KBM-7 (cell line): ENCODE data around the gene TCEANC2.
"Not testable (repeated sequence)": the region's sequence is repeated elsewhere in the genome, so short reads cannot be mapped to it uniquely, and the experiment has no call there.

Experiments
- DNase-seq: peaks from one replicate; pipeline ENCODE4 v3.0.0-alpha.2; 2015
- in situ Hi-C: fragments of 300-500 bp; cut with MboI; formaldehyde crosslinking; loops from 2 replicates; pipeline ENCODE4 v1.14.3; 2020; ENCODE audit warnings: low sequenced_read_pairs, low pct_unique_long_range_greater_than_20kb, mixed read lengths

Gene TCEANC2

DNA sequence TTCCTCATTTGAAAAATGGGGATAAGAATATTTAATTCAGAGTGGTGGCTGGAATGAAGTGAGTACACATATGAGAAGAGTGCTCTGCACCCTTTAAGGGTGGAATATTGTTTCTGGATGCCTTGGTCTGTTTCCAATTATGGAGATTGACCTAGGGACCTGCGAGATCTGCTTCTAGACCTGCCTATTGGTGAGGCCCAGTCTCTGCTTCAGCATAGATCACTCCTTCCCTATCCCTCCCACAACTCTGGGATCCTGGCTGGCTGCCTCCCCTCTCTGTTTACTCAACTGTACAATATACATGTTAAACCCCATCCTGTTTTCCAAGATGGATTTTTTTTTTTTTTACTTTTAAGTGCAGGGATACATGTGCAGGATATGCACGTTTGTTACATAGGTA is 29.1 kb upstream of the TCEANC2 start:
- in situ Hi-C loops: no loop called here
- DNase-seq: no peak

DNA sequence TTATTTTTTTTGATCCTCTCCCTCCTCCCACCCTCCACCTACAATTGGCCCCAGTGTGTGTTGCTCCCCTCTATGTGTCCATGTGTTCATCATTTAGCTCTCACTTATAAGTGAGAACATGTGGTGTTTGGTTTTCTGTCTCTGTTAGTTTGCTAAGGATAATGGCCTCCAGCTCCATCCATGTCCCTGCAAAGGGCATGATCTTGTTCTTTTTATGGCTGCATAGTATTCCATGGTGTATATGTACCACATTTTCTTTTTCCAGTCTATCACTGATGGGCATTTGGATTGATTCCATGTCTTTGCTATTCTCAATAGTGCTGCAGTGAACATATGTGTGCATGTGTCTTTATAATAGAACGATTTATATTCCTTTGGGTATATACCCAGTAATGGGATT is 28.6 kb upstream of the TCEANC2 start:
- in situ Hi-C loops, DNase-seq: not testable (repeated sequence)

DNA sequence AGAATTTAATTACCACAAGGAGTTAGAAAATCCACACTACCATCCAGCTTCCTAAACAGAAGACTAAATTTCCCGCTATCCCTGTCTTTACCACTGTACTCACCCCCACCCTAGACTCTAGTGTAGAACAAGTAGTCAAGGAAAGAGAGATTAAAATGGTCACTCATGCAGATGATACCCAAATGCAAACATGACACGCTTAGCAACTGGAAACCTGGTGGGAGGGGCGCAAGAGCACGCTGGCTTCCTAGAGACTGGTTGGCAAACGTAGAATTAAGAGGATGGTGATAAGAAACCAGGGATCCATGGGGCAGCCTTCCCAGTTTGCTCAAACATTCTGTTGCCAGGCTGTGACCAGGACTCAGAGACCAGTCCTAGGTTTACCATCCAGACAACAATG is 25.6 kb upstream of the TCEANC2 start:
- in situ Hi-C loops: no loop called here
- no peak for DNase-seq

DNA sequence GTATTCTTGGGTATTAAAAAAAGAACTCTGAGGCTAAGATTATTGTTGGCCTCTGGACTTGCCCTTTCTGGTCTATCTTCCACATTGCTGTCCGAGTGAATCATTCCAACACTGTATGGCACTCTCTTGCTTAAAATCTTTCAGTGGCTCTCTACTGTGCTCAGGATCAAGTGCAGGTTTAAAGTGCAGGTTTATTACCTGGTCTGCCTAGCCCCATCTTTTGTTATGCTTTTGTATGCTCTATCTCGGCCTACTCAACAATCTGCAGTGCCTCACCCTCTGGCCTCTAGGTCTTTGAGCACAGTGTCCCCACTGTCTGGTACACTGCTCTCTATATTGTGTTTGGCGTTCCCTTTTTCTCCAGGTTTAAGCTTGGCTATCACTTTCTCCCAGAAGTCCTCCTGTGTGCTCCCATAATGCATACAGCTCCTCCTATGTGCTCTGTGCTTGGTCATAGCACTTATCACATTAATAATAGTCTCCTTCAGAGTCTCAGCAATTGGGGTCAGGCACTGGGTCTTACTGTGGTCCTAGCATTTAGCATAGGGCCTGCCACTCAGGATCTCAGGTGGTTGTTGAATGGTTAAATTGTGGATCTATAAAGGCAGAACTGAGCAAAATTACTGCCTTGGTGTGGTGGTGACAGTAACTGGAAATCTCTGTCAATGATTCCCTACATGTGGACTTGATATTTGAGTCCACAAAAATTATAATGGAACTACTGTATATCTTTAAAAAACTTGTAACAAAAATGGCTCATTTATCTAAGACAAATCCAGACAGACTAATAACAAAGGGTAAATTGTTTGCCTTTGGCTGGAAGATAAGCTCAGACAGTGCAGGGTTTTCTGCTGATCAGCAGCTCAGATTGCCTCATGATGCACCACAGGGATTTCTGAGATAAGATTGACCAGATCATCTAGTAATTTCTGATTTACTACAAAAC is 24.8 kb upstream of the TCEANC2 start:
- in situ Hi-C loops: no loop called here
- DNase-seq: no peak

DNA sequence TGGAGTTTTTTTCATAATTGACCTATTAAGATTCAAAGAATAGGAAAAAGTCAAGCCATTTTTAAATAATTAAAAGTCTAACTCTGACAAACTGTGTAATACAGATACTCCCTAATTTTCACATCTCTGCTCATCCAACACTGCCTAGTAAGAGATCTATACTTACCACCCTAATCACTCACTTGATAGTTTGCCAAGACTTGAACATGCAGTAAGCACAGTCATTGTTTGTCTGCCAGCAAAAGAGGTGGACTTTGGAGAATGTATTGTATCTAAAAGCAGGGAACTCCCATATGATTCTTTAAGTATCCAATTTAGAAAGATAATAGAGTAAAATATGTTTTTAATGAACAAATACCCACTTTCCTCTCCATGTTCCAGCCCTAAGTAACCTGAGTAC is 15.9 kb upstream of the TCEANC2 start:
- in situ Hi-C loops: no loop called here
- no peak for DNase-seq

DNA sequence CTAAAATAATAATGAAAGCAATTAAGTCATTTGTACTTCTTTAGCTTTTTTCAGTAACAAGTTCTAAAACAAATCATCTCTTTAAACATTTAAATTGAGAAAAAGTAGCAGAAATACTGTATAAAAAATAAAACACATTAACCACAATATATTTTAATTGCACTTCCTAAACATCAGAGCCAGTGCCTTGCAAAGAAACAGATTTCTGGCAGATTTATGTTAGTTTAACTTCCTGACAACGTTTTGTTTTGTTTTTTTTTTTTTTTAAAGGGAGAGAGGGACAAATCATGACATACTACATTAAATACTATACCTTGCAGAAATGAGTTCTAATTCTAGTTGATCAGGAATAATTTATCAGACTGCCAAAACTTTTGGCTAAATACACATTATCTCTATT is 11.6 kb upstream of the TCEANC2 start:
- no peak for DNase-seq
- in situ Hi-C loops: no loop called here

DNA sequence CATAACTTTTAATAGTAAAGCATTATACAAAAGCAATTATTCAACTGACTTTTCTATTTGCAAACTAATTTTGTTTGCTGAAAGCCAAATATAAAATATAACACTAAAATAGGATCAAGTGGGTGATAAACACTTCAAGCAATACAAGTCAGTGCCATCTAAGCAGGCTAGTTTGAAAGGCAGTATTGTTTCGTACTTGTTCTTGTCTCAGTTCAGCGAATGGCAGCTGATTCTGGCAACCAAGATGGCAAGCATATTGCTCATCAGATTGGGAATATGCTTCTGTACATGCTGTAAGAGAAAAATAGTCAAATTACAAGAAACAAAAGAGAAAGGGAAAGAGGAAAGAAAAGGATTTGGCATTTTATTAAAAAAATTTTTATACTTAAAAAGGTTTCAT is 7.9 kb upstream of the TCEANC2 start:
- no peak for DNase-seq
- in situ Hi-C loops: no loop called here

DNA sequence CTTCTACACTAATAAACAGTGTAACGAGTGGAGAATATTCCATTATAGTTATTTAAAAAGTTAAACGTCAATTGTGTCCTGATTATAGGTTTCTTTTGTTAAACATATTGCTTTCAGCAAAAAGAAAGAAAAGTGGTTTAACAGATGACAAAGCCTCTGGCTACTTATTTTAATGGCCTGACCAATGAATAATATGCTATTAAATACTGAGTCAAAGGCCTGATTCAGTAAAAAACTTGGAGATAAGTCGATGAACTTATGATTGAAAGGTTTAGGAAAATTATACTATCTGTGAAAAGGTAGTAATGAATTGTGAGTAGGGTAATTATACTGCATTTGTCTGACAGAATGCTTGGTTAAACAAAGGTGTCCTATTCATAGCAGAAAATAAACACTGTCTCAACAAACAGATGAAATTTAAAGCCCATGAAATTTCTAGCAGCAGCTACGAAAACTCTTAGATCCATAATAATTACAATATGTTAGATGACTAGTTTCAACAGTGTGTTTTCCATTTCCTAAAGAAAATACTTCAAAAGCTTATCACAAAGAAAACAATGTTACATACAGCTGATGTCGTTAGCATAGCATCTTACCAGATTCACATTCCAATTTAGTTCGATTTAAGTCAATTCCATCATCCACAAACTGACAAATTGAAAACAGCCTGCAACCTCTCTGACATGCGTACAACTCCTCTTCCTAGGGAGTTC is 6.6 kb upstream of the TCEANC2 start:
- no peak for DNase-seq
- in situ Hi-C loops: no loop called here

DNA sequence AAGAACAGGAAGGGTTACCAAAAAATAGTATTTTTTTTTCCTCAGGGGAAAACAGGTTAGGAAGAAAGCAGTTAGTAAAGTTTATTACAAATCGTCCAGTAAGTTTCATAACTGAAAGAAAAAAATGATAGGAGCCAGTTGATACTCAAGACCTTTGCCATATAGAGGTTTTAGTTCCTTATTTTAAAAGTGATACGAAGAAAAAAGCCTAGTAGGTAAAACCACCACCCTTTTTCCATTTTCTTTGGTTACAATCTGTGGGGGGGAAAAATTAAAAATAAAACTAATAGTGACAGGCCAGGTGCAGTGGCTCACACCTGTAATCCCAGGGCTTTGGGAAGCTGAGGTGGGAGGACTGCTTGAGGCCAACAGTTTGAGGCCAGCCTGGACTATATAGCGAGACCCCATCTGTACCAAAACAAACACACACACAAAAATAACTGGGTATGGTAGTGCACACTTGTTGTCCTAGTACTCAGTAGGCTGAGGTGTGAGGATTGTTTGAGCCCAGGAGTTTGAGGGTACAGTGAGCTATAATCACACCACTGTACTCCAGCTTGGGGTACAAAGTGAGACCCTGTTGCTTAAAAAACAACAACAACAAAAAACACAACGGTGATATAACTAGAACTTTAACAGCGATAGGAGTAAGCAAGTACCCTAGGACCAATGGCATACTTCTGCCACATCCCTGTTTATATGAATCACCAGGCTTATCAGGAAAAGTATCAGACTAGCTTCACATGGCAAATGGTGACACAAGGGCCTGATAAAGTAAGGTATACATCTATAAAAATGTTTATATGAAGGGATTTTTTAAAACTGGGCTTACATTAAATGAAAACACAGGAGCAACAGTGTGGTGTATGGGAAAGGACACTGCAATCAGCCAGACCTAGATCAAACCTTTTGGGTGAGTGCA is 5.8 kb upstream of the TCEANC2 start:
- in situ Hi-C loops: no loop called here
- DNase-seq: no peak

DNA sequence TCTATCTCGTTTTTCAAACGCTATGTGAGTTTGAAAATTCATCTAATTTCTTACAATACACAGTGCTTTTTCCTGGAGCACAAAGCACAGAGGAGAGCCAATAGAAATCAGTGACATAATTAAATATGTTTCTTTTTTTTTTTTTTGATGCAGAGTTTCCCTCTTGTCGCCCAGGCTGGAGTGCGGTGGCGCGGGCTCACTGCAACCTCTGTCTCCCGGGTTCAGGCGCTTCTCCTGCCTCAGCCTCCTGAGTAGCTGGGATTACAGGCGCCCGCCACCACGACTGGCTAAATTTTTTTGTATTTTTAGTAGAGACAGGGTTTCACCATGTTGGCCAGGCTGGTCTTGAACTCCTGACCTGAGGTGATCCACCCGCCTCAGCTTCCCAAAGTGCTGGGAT is 3.0 kb upstream of the TCEANC2 start:
- in situ Hi-C loops, DNase-seq: not testable (repeated sequence)

DNA sequence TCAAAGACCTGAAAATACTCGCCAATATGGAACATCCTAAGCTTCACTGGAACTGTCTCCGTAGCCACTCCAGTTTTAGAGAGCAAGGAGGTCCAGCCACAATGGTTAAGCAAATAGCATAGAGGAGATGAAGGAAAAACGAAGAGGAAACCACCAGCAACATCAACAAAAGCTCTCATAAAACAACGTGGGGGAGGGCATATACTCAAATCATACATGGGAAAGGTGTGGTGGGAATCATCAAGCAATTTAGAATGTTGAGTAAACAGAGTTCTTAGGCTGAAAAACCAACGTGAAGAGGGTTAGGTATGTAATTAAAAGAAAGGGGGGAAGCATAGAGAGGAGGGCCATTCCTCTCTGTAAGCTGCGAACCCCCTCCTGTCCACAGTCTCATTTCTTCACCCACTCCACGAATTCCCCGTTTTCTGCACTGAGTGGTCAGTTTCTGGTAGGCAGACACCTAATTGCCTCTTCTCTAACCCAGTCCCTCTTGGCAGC is 1.4 kb upstream of the TCEANC2 start:
- in situ Hi-C loops: no loop called here
- DNase-seq: peak; percentile 34

DNA sequence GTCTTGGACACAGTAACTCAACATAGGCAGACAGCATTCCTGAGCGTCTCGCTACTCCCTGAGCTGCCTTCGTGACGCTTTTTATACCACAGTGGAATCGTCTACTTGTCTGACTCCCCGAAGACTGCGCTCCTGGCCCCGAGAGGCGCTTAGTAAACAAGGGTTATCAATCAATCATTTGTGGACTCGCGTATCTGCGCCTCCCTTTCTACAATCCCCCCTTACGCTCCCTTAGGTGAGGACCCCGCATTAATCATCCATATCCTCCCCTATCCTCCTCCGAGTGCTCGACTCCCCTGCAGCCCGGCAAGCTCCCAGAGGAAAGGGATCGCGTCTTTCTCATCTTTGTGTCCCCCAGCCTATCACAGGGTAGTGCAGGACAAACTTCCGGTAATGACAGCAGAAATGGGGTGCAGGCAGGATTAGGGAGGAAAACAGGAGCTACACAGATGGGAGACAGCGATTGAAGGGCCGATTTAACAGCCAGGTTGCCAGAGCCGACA is 926 bp upstream of the TCEANC2 start:
- DNase-seq: no peak

DNA sequence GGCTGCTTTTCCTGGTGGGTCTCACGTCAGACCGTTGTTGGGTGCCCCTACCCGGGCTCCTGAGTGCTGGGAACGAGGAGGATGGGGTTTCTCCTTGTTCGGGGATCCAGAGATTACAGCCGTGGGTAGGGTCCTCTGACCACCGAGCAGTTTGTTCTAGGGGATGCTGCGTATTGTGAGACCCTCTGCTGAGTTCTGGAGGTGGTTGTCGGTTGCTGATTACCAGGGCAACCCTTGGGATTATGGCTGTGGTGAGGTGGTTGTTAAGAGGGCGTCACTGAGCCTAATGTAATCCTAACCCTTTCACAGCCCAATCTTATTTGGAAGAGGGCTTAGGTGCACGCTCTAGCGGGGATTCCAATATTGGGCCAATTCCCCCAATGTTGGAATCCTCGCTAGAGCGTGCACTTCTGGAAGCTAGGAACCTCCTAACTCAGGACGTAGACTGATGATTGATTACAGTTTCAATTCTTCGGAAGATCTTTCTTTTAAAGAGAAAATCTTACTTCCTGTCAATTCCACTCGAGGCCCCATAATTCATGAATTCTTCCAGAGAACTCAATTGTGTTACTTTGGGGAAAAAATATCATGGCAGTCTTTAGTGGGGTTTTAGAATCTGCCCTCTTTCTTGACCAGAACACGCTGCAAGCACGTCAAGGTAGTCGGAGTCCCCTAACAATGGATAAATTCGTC is 483 bp downstream of the TCEANC2 start:
- DNase-seq: no peak
- in situ Hi-C loops: no loop called here

More for the DNA sequence above, 926 bp upstream of the TCEANC2 start:
- in situ Hi-C loops: no loop called here

DNA sequence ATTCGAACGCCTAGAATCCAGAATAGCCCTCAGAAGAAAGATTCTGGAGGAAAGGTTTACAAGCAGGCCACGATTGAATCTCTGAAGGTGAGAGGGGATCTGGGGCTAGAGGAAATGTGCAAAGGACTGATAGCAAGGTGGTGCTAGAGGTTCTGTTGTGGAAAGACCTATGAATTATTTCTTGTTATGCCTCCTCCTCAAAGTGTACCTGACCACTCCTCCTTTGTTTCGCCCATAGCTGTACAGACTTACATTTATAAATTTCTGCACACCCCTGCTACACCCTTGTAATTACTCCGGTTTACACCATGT is 986 bp downstream of the TCEANC2 start:
- in situ Hi-C loops: no loop called here
- peak; percentile 43 for DNase-seq

DNA sequence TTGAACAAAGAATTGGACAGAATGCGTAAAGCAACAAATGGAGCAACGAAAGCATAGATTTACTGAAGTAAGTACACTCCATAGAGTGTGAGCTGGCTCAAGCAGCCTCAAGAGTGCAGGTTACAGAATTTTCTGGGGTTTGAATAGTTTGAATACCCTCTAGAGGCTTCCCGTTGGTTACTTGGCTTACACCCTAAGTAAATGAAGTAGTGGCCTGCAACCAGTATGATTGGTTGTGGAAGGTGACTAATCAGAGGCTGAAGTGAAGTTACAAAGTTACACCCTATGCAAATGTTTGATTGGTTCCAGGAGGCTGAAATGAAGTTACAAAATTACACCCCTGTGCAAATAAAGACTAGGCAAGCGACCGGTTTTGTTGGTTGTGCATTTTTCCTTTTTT is 10.9 kb downstream of the TCEANC2 start:
- in situ Hi-C loops: no loop called here

DNA sequence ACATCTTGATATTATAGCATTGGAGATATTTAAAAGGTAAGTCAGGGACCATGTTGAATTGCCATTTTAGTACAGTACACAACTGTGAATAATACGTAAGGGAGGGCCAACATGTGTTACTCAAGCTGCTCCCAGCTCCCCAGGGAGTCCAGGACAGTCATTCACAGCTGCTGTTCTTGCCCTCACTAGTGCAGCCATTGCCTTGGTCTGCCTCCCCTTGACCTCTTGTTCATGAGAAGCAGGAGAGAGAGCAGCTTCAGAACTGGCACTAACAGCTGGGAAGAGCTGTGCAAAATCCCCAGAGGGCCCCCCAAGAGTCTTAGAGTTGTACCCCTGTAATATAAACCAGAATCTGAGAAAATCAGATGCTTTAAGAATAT is 16.4 kb downstream of the TCEANC2 start:
- in situ Hi-C loops: no loop called here
- DNase-seq: no peak

More for the DNA sequence above, 10.9 kb downstream of the TCEANC2 start:
- no peak for DNase-seq

DNA sequence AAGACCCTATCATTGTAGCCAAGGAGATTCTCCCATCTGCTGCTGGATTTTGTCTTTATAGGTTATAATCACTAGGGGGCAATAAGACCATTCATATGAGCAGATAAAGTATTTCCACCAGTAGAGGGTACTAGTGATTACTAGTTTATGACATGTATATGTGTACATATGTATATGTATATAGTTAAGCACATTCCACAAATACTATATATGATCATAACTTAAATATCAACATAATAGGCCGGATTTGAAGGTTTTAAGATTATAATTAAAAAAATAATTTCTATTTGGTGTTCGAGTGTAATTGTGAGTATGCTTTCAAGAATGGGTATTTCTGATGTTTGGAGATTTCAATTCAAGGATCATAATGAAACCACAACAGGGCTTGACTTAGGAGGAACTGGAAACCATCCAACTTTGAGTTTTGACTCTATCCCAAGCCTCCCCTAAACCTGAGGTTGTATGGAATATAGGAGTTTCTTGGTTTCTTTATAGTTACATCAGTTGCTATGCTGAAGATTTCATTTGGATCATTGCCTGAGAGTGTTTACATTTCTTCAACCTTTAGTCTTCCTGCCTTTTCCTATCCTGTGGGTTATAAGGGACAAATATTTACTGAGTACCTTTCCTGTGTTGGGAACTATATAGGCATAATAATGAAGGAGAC is 16.9 kb downstream of the TCEANC2 start:
- DNase-seq: peak; percentile 73
- in situ Hi-C loops: no loop called here

DNA sequence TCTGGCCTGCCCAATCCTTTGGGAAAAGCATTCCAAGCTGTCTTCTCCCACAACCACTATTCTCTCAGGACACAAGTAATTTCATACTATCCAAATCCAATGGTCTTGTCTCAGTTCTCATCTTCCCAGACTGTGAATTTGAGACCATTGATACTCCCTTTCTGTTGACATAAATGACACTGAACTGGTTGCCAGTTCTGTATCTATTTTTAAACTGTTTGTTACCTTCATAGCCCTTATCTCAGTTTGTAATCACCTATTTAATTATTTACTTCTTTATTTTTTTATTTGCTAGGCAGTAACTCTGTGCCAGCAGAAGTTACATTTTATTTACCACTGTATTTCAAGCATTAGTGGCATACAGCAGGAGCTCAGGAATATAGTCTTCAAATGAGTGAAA is 24.0 kb downstream of the TCEANC2 start:
- DNase-seq: no peak
- in situ Hi-C loops: no loop called here
